HL-60 (cell line): Measurements from ENCODE around the gene TROAP.

ENCODE experiments used
- POLR2AphosphoS5 ChIP-seq: IDR thresholded peaks from 2 replicates; pipeline ENCODE4 v1.6.1; 2012; ENCODE audit warnings: low read depth
- TF ChIP-seq, protein P1 (sequence below): IDR thresholded peaks from one replicate; pipeline ENCODE4 v1.5.1; 2011; ENCODE audit warnings: low read length, control low read depth, inconsistent platforms; ENCODE audit not compliant: insufficient read depth

DNA sequence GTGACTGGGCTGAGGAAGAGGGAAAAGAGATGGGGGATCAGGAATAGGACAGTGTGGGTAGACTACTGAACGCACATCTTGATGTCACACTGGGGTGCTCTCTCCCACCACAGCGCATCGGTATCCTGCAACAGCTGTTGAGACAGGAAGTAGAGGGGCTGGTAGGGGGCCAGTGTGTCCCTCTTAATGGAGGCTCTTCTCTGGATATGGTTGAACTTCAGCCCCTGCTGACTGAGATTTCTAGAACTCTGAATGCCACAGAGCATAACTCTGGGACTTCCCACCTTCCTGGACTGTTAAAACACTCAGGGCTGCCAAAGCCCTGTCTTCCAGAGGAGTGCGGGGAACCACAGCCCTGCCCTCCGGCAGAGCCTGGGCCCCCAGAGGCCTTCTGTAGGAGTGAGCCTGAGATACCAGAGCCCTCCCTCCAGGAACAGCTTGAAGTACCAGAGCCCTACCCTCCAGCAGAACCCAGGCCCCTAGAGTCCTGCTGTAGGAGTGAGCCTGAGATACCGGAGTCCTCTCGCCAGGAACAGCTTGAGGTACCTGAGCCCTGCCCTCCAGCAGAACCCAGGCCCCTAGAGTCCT, 7.1 kb downstream of the TROAP start:
- TF ChIP-seq, protein P1, sequence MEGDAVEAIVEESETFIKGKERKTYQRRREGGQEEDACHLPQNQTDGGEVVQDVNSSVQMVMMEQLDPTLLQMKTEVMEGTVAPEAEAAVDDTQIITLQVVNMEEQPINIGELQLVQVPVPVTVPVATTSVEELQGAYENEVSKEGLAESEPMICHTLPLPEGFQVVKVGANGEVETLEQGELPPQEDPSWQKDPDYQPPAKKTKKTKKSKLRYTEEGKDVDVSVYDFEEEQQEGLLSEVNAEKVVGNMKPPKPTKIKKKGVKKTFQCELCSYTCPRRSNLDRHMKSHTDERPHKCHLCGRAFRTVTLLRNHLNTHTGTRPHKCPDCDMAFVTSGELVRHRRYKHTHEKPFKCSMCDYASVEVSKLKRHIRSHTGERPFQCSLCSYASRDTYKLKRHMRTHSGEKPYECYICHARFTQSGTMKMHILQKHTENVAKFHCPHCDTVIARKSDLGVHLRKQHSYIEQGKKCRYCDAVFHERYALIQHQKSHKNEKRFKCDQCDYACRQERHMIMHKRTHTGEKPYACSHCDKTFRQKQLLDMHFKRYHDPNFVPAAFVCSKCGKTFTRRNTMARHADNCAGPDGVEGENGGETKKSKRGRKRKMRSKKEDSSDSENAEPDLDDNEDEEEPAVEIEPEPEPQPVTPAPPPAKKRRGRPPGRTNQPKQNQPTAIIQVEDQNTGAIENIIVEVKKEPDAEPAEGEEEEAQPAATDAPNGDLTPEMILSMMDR = no peak
- TF ChIP-seq POLR2AphosphoS5 = no peak
